ENCODE data around the gene SPARCL1.

- no peak for TF ChIP-seq GATA3 (IDR thresholded peaks at IDR 0.05; ENCODE audit: low read depth, low read length)
- TF ChIP-seq GATA2 (IDR thresholded peaks at IDR 0.05; ENCODE audit: low read depth, low read length) = no peak
These were observed 16.8 kb downstream of the SPARCL1 start for GRCh38 chr4:87512400-87512799.

All from SH-SY5Y (cell line).